Endothelial cell of umbilical vein (primary cell): Measurements from ENCODE around the gene RTP3. TPM values are rescaled to one million over a fixed set of nuclear protein-coding genes. Genes with fewer than 3 reads are reported as not detected.

ENCODE experiments used
- BruUV-seq: library from RNA; stranded (reverse); fragments of 400-500 nt; replicated peaks from 2 replicates; lab custom pipeline; 2021; lab: Mats Ljungman, UMichigan
- CTCF ChIA-PET: fragments of 300-600, 350-600 bp; sonication (Branson Sonifier 250); formaldehyde crosslinking; loops from one replicate; lab custom pipeline; 2021; ENCODE audit warnings: antibody characterized with exemption, inconsistent platforms; lab: Charles Lee
- POLR2A ChIA-PET: fragments of 300-600, 350-600 bp; sonication (Branson Sonifier 250); formaldehyde crosslinking; loops from one replicate; lab custom pipeline; 2021; ENCODE audit warnings: antibody characterized with exemption, inconsistent platforms; lab: Charles Lee
- DNase-seq: peaks from one replicate; pipeline ENCODE4 v3.0.0-alpha.2; 2011; ENCODE audit warnings: low read depth, low spot score
- FAIRE-seq: peaks from 2 replicates; lab custom pipeline; 2011; peaks lifted over from hg19 to GRCh38; lab: Jason Lieb, UNC
- H2AFZ ChIP-seq: 2 replicates; pipeline ENCODE4 v1.6.0; 2012; ENCODE audit warnings: low read depth, low read length, control low read depth, inconsistent platforms
- H3K27ac ChIP-seq: 2 replicates; pipeline ENCODE4 v1.5.1; 2011; ENCODE audit warnings: low read depth, mild to moderate bottlenecking, control low read depth, low read length, moderate library complexity; ENCODE audit not compliant: insufficient read depth
- H3K27me3 ChIP-seq, 2 experiments: 2 replicates each; pipeline versions ENCODE4 v1.6.0 to v1.6.1; 2011; ENCODE audit warnings: low read length in 2 of 2, mixed read lengths in 1 of 2; ENCODE audit not compliant: control insufficient read depth in 2 of 2, insufficient read depth in 2 of 2
- H3K36me3 ChIP-seq, 2 experiments: 2 replicates in 1 of 2; 3 replicates in 1 of 2; pipeline ENCODE4 v1.5.1; 2011; ENCODE audit warnings: low read length in 2 of 2, mild to moderate bottlenecking in 1 of 2, moderate library complexity in 1 of 2; ENCODE audit not compliant: control insufficient read depth in 2 of 2, insufficient read depth in 2 of 2; ENCODE audit errors: extremely low read depth in 1 of 2
- H3K4me1 ChIP-seq: 3 replicates; pipeline ENCODE4 v1.5.1; 2011; ENCODE audit warnings: mild to moderate bottlenecking, low read length; ENCODE audit not compliant: control insufficient read depth, insufficient read depth; ENCODE audit errors: extremely low read depth
- H3K4me2 ChIP-seq: 2 replicates; pipeline ENCODE4 v1.6.1; 2011; ENCODE audit warnings: low read length, control low read depth, mixed read lengths; ENCODE audit not compliant: insufficient read depth
- H3K4me3 ChIP-seq, 3 experiments: fragments of 200-600 bp in 1 of 3; sonication (generic), shearing (Covaris generic) in 1 of 3; replicated peaks in 1 of 3; 2 replicates each; pipeline ENCODE4 v1.5.1; 2011 to 2016; ENCODE audit warnings: control low read depth in 3 of 3, low read length in 3 of 3, mild to moderate bottlenecking in 2 of 3, inconsistent platforms in 1 of 3, low read depth in 1 of 3, moderate library complexity in 1 of 3; ENCODE audit not compliant: insufficient read depth in 1 of 3
- H3K79me2 ChIP-seq: 2 replicates; pipeline ENCODE4 v1.6.0; 2012; ENCODE audit warnings: low read length, inconsistent platforms; ENCODE audit not compliant: control insufficient read depth, insufficient read depth
- H3K9ac ChIP-seq: replicated peaks from 2 replicates; pipeline ENCODE3; 2011; ENCODE audit warnings: low read length, control low read depth; ENCODE audit not compliant: insufficient read depth; ENCODE audit errors: extremely low read depth
- H3K9me1 ChIP-seq: replicated peaks from 3 replicates; pipeline ENCODE4 v1.6.0; 2011; ENCODE audit warnings: mild to moderate bottlenecking, low read length; ENCODE audit not compliant: control insufficient read depth, insufficient read depth; ENCODE audit errors: extremely low read depth
- H3K9me3 ChIP-seq: replicated peaks from 2 replicates; pipeline ENCODE4 v1.5.1; 2012; ENCODE audit warnings: low read length, inconsistent platforms; ENCODE audit not compliant: control insufficient read depth, insufficient read depth
- H4K20me1 ChIP-seq: replicated peaks from 2 replicates; pipeline ENCODE3; 2011; ENCODE audit warnings: mild to moderate bottlenecking, low read length; ENCODE audit not compliant: control insufficient read depth, insufficient read depth; ENCODE audit errors: extremely low read depth
- EZH2 ChIP-seq: IDR thresholded peaks from 2 replicates; pipeline ENCODE4 v1.6.1; 2012; ENCODE audit warnings: borderline replicate concordance, low read depth, mild to moderate bottlenecking, moderate library complexity, low read length, inconsistent platforms; ENCODE audit not compliant: severe bottlenecking
- FOS ChIP-seq: IDR thresholded peaks from 2 replicates; pipeline ENCODE4 v1.6.1; 2011; ENCODE audit warnings: mild to moderate bottlenecking, low read length, moderate library complexity, borderline replicate concordance; ENCODE audit not compliant: insufficient read depth
- GATA2 ChIP-seq: IDR thresholded peaks from 2 replicates; pipeline ENCODE4 v1.7.0; 2011; ENCODE audit warnings: low read depth, mild to moderate bottlenecking, moderate library complexity, mixed read lengths, low read length; ENCODE audit not compliant: insufficient read length, insufficient read depth
- JUN ChIP-seq: IDR thresholded peaks from 2 replicates; pipeline ENCODE4 v1.6.1; 2011; ENCODE audit warnings: borderline replicate concordance, low read depth; ENCODE audit not compliant: insufficient read length, insufficient read depth
- MAX ChIP-seq: IDR thresholded peaks from 2 replicates; pipeline ENCODE4 v1.6.1; 2011; ENCODE audit not compliant: insufficient read depth, insufficient read length
- MYC ChIP-seq: IDR thresholded peaks from one replicate; pipeline ENCODE4 v1.6.1; 2011; ENCODE audit warnings: mild to moderate bottlenecking, low read depth, low read length
- POLR2A ChIP-seq: IDR thresholded peaks from 2 replicates; pipeline ENCODE4 v1.6.1; 2012; ENCODE audit warnings: low read depth, mild to moderate bottlenecking, control low read depth, low read length
- POLR2AphosphoS5 ChIP-seq: IDR thresholded peaks from 2 replicates; pipeline ENCODE4 v1.6.1; 2012; ENCODE audit warnings: low read depth, mild to moderate bottlenecking, control low read depth, low read length, moderate library complexity; ENCODE audit not compliant: insufficient read depth
- dilution Hi-C: fragments of 300-500 bp; cut with MboI; formaldehyde crosslinking; loops from one replicate; pipeline ENCODE4 v1.15.0; 2019; ENCODE audit warnings: low sequenced_read_pairs; ENCODE audit not compliant: extremely low pct_ligation_motif_present
- intact Hi-C: fragments of 100-400 bp; cut with micrococcal nuclease; formaldehyde crosslinking; loops from one replicate; pipeline ENCODE4 v1.10.0; 2022
- polyA plus RNA-seq, 4 experiments: library from polyadenylated mRNA; depleted of rRNA in 3 of 4; stranded (reverse) in 3 of 4; unstranded in 1 of 4; fragments of >200 nt; gene quantifications; 2 replicates each; pipeline versions ENCODE4 v1.2.1 to v1.2.3, GENCODE V29; 2011 to 2012; ENCODE audit warnings: missing spikeins in 1 of 4
- total RNA-seq: library from RNA; stranded (reverse); gene quantifications from 2 replicates; pipeline ENCODE4 v1.2.3, GENCODE V29; 2021
- TF ChIP-seq, protein P1 (sequence below), 2 donors: IDR thresholded peaks; 1 replicate in 1 of 2; 2 replicates in 1 of 2; pipeline ENCODE4 v1.5.1; 2011; ENCODE audit warnings: low read length in 2 of 2, mild to moderate bottlenecking in 2 of 2, moderate library complexity in 2 of 2, control low read depth in 1 of 2, inconsistent platforms in 1 of 2, low read depth in 1 of 2; ENCODE audit not compliant: insufficient read depth in 1 of 2; ENCODE audit errors: extremely low read depth in 1 of 2

RTP3 gene
- total and polyA plus RNA-seq, 2 donors (not counting 3 experiments of a cell fraction or from before 2014, with no cell fraction given), result 0.06 TPM; not detected in 1

GRCh38 chr3:46478341-46478740, 19.4 kb upstream of the RTP3 start:
- Histone ChIP-seq H3K4me1 (no peaks in the 10 kb centered on the region), H3K27ac (no peak overlapping the region), H3K9ac (no peak overlapping the region), H3K27me3 (peaks cover 5 to 8% of the 10 kb centered on the region in 2 experiments), H2AFZ (no peak overlapping the region), H3K4me3 (no peak overlapping the region), H3K36me3 (no peaks in the 10 kb centered on the region), H4K20me1 (no peaks in the 10 kb centered on the region), H3K9me3 (no peaks in the 10 kb centered on the region), H3K9me1 (no peaks in the 10 kb centered on the region), H3K79me2 (no peaks in the 10 kb centered on the region), H3K4me2 (no peak overlapping the region)
- ChIA-PET POLR2A (no interaction called here), CTCF (no interaction called here)
- TF ChIP-seq EZH2, result no peak
- TF ChIP-seq POLR2AphosphoS5, result no peak
- no peak for TF ChIP-seq MYC
- TF ChIP-seq FOS, result no peak
- no peak for TF ChIP-seq POLR2A
- no peak for DNase-seq
- no peak for FAIRE-seq
- BruUV-seq, result no TSS peak
- dilution Hi-C loops (no loop called here), intact Hi-C loops (no loop called here)

- no peak for TF ChIP-seq POLR2A
- TF ChIP-seq GATA2, result no peak
- TF ChIP-seq POLR2AphosphoS5, result no peak
- TF ChIP-seq MYC, result no peak
- no peak for TF ChIP-seq EZH2
- no peak for TF ChIP-seq JUN
- TF ChIP-seq, protein P1, sequence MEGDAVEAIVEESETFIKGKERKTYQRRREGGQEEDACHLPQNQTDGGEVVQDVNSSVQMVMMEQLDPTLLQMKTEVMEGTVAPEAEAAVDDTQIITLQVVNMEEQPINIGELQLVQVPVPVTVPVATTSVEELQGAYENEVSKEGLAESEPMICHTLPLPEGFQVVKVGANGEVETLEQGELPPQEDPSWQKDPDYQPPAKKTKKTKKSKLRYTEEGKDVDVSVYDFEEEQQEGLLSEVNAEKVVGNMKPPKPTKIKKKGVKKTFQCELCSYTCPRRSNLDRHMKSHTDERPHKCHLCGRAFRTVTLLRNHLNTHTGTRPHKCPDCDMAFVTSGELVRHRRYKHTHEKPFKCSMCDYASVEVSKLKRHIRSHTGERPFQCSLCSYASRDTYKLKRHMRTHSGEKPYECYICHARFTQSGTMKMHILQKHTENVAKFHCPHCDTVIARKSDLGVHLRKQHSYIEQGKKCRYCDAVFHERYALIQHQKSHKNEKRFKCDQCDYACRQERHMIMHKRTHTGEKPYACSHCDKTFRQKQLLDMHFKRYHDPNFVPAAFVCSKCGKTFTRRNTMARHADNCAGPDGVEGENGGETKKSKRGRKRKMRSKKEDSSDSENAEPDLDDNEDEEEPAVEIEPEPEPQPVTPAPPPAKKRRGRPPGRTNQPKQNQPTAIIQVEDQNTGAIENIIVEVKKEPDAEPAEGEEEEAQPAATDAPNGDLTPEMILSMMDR (IDR thresholded peaks at IDR 0.05; ENCODE audit: extremely low read depth in 1 of 2, insufficient read depth in 1 of 2, low read depth in 1 of 2, low read length in 2 of 2), result no peak
- no peak for TF ChIP-seq FOS
- TF ChIP-seq MAX, result no peak
- FAIRE-seq, result no peak
- peaks cover 5 to 8% of the 10 kb centered on the region in 2 experiments for H3K27me3 ChIP-seq
- no peaks in the 10 kb centered on the region for H3K79me2 ChIP-seq
- H3K27ac ChIP-seq, result no peak overlapping the region
- no TSS peak for BruUV-seq
- H2AFZ ChIP-seq, result no peak overlapping the region
- intact Hi-C loops, result no loop called here
- no peaks in the 10 kb centered on the region for H3K4me1 ChIP-seq
- CTCF ChIA-PET, result no interaction called here
- no peaks in the 10 kb centered on the region for H3K36me3 ChIP-seq
- no peaks in the 10 kb centered on the region for H3K9me1 ChIP-seq
- no peak overlapping the region for H3K4me3 ChIP-seq
- no peak for DNase-seq
- no peaks in the 10 kb centered on the region for H4K20me1 ChIP-seq
- H3K9me3 ChIP-seq, result no peaks in the 10 kb centered on the region
- H3K4me2 ChIP-seq, result no peak overlapping the region
- dilution Hi-C loops, result no loop called here
- no peak overlapping the region for H3K9ac ChIP-seq
- POLR2A ChIA-PET, result no interaction called here
Measured at GRCh38 chr3:46479021-46479420, 18.8 kb upstream of the RTP3 start.
